ENCODE measurements around the gene PABPN1L. TPM values are rescaled to one million over a fixed set of nuclear protein-coding genes. Genes with fewer than 3 reads are reported as not detected.
A peak's percentile ranks its signal among the peaks of the same experiment; 100 is the strongest.

The PABPN1L gene
- total RNA-seq, 6 experiments from 2014 or later = 0.37 TPM; not detected in 5

DNA sequence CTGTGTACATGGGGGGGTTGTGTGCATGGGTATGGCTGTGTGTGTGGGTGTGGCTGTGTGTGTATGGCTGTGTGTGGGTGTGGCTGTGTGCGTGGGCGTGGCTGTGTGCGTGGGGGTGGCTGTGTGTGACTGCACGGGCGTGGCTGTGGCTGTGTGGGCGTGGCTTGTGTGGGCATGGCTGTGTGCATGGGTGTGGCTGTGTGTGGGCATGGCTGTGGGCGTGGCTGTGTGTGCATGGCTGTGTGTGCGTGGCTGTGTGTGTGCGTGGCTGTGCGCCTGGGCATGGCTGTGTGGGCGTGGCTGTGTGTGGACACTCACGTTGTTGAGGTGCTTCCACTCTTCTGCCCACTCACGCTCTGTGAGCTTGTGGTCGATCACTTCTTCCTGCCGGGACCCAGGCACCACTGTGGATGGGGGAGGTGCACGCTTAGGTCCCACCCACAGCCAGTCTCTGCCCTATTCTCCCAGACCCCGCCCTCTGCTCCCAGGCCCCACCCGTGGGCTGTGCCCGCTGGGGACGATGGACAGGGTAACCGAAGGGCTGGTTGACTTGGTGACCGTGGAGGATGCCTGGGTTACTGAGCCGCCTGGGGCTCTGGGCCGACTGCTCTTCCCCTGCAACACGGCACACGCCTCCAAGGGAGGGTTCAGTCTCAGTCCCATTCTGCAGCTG is 16.0 kb upstream of the PABPN1L start:
- WGBS (ENCODE audit: insufficient coverage, low coverage, low lambda C conversion rate, missing lambda C conversion rate) = 40% methylated on average over 1 of the region's 26 CpGs
- peaks cover 0 to 29% (median 0%) of the 10 kb centered on the region in 4 donors for H3K4me1 ChIP-seq
- H3K9me3 ChIP-seq = no peaks in the 10 kb centered on the region
- ATAC-seq = peak in 3 of 4 donors; percentile 3 to 67 (median 12)
- H3K36me3 ChIP-seq = no peaks in the 10 kb centered on the region
- H3K4me3 ChIP-seq = no peak overlapping the region
- intact Hi-C loops (cut with DNase I) = no loop called here
- no peak overlapping the region for H3K27ac ChIP-seq
- no peaks in the 10 kb centered on the region for H3K27me3 ChIP-seq
- TF ChIP-seq, protein P1, sequence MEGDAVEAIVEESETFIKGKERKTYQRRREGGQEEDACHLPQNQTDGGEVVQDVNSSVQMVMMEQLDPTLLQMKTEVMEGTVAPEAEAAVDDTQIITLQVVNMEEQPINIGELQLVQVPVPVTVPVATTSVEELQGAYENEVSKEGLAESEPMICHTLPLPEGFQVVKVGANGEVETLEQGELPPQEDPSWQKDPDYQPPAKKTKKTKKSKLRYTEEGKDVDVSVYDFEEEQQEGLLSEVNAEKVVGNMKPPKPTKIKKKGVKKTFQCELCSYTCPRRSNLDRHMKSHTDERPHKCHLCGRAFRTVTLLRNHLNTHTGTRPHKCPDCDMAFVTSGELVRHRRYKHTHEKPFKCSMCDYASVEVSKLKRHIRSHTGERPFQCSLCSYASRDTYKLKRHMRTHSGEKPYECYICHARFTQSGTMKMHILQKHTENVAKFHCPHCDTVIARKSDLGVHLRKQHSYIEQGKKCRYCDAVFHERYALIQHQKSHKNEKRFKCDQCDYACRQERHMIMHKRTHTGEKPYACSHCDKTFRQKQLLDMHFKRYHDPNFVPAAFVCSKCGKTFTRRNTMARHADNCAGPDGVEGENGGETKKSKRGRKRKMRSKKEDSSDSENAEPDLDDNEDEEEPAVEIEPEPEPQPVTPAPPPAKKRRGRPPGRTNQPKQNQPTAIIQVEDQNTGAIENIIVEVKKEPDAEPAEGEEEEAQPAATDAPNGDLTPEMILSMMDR (IDR thresholded peaks at IDR 0.05) = no peak
- TF ChIP-seq POLR2A (IDR thresholded peaks at IDR 0.05) = no peak
- DNase-seq = peak in 2 of 3 donors; percentile 39 to 79

DNA sequence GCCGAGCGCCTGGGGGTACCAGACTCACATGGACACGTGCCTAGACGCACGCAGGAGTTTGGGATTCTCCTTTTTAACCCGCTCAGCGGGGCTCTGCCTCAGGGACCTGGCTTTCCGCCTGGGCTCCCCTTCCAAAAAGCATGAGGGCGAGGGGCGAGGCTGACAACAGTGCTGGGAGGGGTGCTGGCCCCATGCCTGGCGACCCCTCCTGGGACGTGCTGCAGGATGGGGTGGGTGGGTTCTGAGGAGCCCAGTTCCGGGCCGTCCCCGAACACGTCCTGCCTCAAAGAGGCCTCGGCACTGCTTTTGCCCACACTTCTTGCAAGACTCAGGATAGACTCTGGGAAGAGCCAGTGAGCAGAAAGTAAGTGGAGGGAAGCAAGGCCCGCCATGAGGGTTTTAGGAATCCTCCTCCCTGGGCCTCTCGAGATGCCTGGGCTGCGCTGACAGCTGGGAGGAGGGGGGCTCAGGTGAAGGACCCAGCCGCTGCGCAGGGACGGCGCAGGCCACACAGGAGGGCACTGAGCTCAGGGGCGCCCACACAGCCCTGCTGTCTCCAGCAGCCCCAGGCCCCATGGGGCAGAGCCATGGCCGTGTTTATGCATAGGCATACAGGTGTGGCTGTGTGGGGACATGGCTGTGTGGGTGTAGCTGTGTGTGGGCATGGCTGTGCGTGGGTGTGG is 15.4 kb upstream of the PABPN1L start:
- 56% methylated on average over 9 of the region's 27 CpGs for WGBS (ENCODE audit: insufficient coverage, low coverage, low lambda C conversion rate, missing lambda C conversion rate)
- peak overlapping the region; percentile 25 to 48 (median 45) for H3K4me3 ChIP-seq
- peak overlapping the region in 1 of 3 donors; percentile 71 for H3K27ac ChIP-seq
- TF ChIP-seq, protein P1 (IDR thresholded peaks at IDR 0.05) = no peak
- TF ChIP-seq POLR2A (IDR thresholded peaks at IDR 0.05) = no peak
- DNase-seq (no peak), ATAC-seq (no peak)
- intact Hi-C loops (cut with DNase I) = no loop called here
- peaks cover 0 to 29% (median 0%) of the 10 kb centered on the region in 4 donors for H3K4me1 ChIP-seq
- H3K9me3 ChIP-seq = no peaks in the 10 kb centered on the region
- H3K36me3 ChIP-seq = no peaks in the 10 kb centered on the region
- H3K27me3 ChIP-seq = no peaks in the 10 kb centered on the region

DNA sequence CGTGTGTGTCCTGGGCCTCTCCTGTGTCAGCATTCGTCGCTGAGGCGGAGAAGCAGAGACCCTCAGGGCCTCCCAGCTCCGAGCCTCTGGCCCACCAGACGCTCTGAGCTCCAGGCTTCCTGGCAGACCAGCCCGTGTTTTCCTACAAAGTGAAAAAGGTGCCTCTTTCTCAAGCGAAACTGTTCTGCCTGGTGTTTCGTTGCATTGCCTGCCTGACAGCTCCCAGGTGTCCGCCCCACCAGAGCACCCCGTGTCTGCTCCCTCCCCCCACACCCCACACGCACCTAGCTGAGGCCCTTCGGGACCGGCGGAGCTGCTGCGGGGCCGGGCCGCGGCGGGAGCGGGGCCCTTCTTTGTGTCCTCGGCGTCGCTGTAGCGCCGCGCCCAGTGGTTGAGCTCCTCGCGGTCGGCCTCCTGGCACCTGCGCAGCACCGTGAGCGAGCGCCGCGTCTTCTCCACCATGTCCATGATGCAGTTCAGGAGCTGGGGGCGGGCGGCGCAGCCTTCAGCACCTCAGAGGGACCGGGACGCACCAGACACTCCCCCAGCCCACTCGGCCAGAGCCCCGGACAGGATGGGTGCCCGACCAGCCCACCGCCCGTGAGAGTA is 14.7 kb upstream of the PABPN1L start:
- intact Hi-C loops (cut with DNase I) = no loop called here
- peak overlapping the region; percentile 25 to 48 (median 45) for H3K4me3 ChIP-seq
- peaks cover 0 to 29% (median 0%) of the 10 kb centered on the region in 4 donors for H3K4me1 ChIP-seq
- H3K27me3 ChIP-seq = no peaks in the 10 kb centered on the region
- H3K27ac ChIP-seq = peak overlapping the region in 2 of 3 donors; percentile 66 to 71
- H3K36me3 ChIP-seq = no peaks in the 10 kb centered on the region
- ATAC-seq (peak; percentile 19 to 44 (median 35)), DNase-seq (peak in 2 of 3 donors; percentile 42 to 65)
- TF ChIP-seq, protein P1 (IDR thresholded peaks at IDR 0.05) = no peak
- no peak for TF ChIP-seq POLR2A (IDR thresholded peaks at IDR 0.05)
- no CpG with 5 or more reads among the region's 46 CpGs for WGBS (ENCODE audit: insufficient coverage, low coverage, low lambda C conversion rate, missing lambda C conversion rate)
- H3K9me3 ChIP-seq = no peaks in the 10 kb centered on the region

DNA sequence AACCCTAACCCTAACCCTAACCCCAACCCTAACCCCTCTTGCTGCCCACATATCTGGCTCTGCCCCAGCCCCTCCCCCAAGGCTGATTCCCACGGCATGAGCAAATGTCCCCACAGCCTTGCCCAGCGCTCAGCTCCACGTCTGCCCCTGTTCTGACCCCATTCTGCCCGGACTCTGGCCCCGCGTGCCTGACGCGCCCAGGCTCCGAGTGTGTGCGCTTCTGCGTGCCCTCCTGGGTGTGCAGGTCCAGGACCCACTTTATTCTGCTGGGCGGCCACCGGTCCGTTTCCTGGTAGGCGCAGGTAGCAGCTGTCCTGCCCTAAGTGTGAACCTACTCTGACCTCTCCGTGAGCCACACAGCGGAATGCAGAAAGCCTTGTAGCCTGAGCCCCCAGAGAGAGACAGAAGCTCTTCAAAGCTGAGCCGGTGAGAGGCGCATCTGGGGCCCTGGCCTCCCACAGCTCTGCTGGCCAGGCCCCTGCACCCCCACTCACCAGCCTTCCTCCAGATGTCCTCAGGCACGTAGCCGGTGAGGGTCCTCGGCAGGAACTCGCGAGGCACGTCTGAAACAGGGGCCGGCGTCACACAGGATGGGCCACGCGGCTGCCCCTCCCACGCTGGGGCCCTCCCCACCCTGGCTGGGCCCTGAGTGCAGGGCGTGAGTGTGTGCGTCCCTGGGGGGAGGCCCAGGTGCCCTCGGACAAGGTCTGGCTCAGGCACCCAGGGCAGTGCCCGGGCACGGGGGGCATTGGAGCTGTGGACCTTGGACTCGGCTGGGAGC is 14.0 kb upstream of the PABPN1L start:
- no peaks in the 10 kb centered on the region for H3K36me3 ChIP-seq
- intact Hi-C loops (cut with DNase I) = no loop called here
- ATAC-seq = peak; percentile 61 to 75 (median 70)
- H3K4me3 ChIP-seq = peak overlapping the region; percentile 25 to 48 (median 45)
- TF ChIP-seq POLR2A (IDR thresholded peaks at IDR 0.05) = no peak
- TF ChIP-seq, protein P1 (IDR thresholded peaks at IDR 0.05) = no peak
- H3K27ac ChIP-seq = peak overlapping the region in 2 of 3 donors; percentile 66 to 71
- H3K9me3 ChIP-seq = no peaks in the 10 kb centered on the region
- DNase-seq = peak; percentile 69 to 91 (median 85)
- no peaks in the 10 kb centered on the region for H3K27me3 ChIP-seq
- WGBS (ENCODE audit: insufficient coverage, low coverage, low lambda C conversion rate, missing lambda C conversion rate) = 57% methylated on average over 16 of the region's 36 CpGs
- peaks cover 0 to 29% (median 0%) of the 10 kb centered on the region in 4 donors for H3K4me1 ChIP-seq

Measured in right lobe of liver (tissue), 6 donors.